Neural cell (in vitro differentiated cells): Measurements from ENCODE around the gene PLA2G4E. TPM values are rescaled to one million over a fixed set of nuclear protein-coding genes. Genes with fewer than 3 reads are reported as not detected.

ENCODE experiments used
- H2AFZ ChIP-seq: fragments of 200-600, 300-800 bp; sonication (generic), shearing (Covaris generic); 2 replicates; pipeline ENCODE4 v1.6.0; 2014; ENCODE audit warnings: low read depth, mild to moderate bottlenecking, antibody characterized with exemption, low read length, moderate library complexity
- H3F3A ChIP-seq: fragments of 200-600 bp; shearing (Covaris generic); 2 replicates; pipeline ENCODE4 v1.6.1; 2016; ENCODE audit warnings: mild to moderate bottlenecking, moderate library complexity, mixed read lengths, antibody characterized with exemption, low read length; ENCODE audit not compliant: insufficient read depth, poor library complexity, severe bottlenecking
- H3K27ac ChIP-seq: fragments of 200-600, 300-800 bp; sonication (generic), shearing (Covaris generic); 2 replicates; pipeline ENCODE4 v1.5.1; 2014; ENCODE audit warnings: mild to moderate bottlenecking, low read length, moderate library complexity
- H3K27me3 ChIP-seq: fragments of 300-800, 200-600 bp; sonication (generic), shearing (Covaris generic); 2 replicates; pipeline ENCODE4 v1.6.0; 2014; ENCODE audit warnings: mild to moderate bottlenecking, low read depth, low read length, moderate library complexity; ENCODE audit not compliant: insufficient read depth
- H3K36me3 ChIP-seq: fragments of 300-800, 200-600 bp; sonication (generic), shearing (Covaris generic); 2 replicates; pipeline ENCODE4 v1.5.1; 2014; ENCODE audit warnings: mild to moderate bottlenecking, antibody characterized with exemption, low read length, moderate library complexity; ENCODE audit not compliant: insufficient read depth
- H3K4me2 ChIP-seq: fragments of 300-800, 200-600 bp; sonication (generic), shearing (Covaris generic); 2 replicates; pipeline ENCODE4 v1.6.0; 2014; ENCODE audit warnings: mild to moderate bottlenecking, low read length
- H3K4me3 ChIP-seq: fragments of 300-800, 200-600 bp; sonication (generic), shearing (Covaris generic); 2 replicates; pipeline ENCODE4 v1.5.1; 2014; ENCODE audit warnings: mild to moderate bottlenecking, low read length, moderate library complexity
- H3K79me2 ChIP-seq: fragments of 200-600 bp; shearing (Covaris generic); replicated peaks from 2 replicates; pipeline ENCODE4 v1.6.0; 2014; ENCODE audit warnings: mild to moderate bottlenecking, low read length, moderate library complexity; ENCODE audit not compliant: insufficient read depth
- H3K9ac ChIP-seq: fragments of 300-800, 200-600 bp; sonication (generic), shearing (Covaris generic); 2 replicates; pipeline ENCODE4 v1.6.1; 2016; ENCODE audit warnings: mild to moderate bottlenecking, low read length, mixed read lengths
- H3K9me2 ChIP-seq: fragments of 200-600 bp; shearing (Covaris generic); 2 replicates; pipeline ENCODE4 v1.6.1; 2016; ENCODE audit warnings: mild to moderate bottlenecking, low read length, mixed read lengths; ENCODE audit not compliant: insufficient read depth
- H3K9me3 ChIP-seq: fragments of 200-600, 300-800 bp; sonication (generic), shearing (Covaris generic); 2 replicates; pipeline ENCODE4 v1.6.1; 2016; ENCODE audit warnings: mild to moderate bottlenecking, mixed run types, low read length, moderate library complexity, mixed read lengths
- H4K20me1 ChIP-seq: fragments of 200-600 bp; shearing (Covaris generic); 2 replicates; pipeline ENCODE4 v1.6.1; 2016; ENCODE audit warnings: mild to moderate bottlenecking, mixed run types; ENCODE audit not compliant: insufficient read depth
- EP300 ChIP-seq: fragments of 450-650 bp; conservative IDR thresholded peaks from 2 replicates; pipeline ENCODE4 v1.6.1; 2014; ENCODE audit warnings: antibody characterized with exemption, mild to moderate bottlenecking, moderate library complexity; ENCODE audit not compliant: poor library complexity, severe bottlenecking
- EZH2 ChIP-seq: fragments of 200-600, 300-800 bp; shearing (Covaris generic), sonication (generic); IDR thresholded peaks from 2 replicates; pipeline ENCODE4 v1.6.1; 2014; ENCODE audit warnings: antibody characterized with exemption, low read length, borderline replicate concordance, mild to moderate bottlenecking; ENCODE audit not compliant: insufficient read depth, poor library complexity, severe bottlenecking
- MXI1 ChIP-seq: fragments of 450-650 bp; conservative IDR thresholded peaks from 2 replicates; pipeline ENCODE4 v1.6.1; 2014; ENCODE audit warnings: antibody characterized with exemption, mild to moderate bottlenecking; ENCODE audit not compliant: poor library complexity, severe bottlenecking
- POLR2AphosphoS5 ChIP-seq: IDR thresholded peaks from 2 replicates; pipeline ENCODE4 v1.6.1; 2012
- RAD21 ChIP-seq: fragments of 450-650 bp; conservative IDR thresholded peaks from 2 replicates; pipeline ENCODE4 v1.6.1; 2014; ENCODE audit warnings: antibody characterized with exemption, mild to moderate bottlenecking, moderate library complexity
- SMC3 ChIP-seq: fragments of 450-650 bp; conservative IDR thresholded peaks from 2 replicates; pipeline ENCODE4 v1.6.1; 2014; ENCODE audit warnings: antibody characterized with exemption, mild to moderate bottlenecking, moderate library complexity; ENCODE audit not compliant: poor library complexity
- TAF1 ChIP-seq: IDR thresholded peaks from 2 replicates; pipeline ENCODE4 v1.6.1; 2012; ENCODE audit warnings: low read depth
- polyA plus RNA-seq: library from polyadenylated mRNA; depleted of rRNA; stranded (reverse); fragments of >200 nt; gene quantifications from 2 replicates; pipeline ENCODE4 v1.2.3, GENCODE V29; 2014
- TF ChIP-seq, protein P1 (sequence below): fragments of 450-650 bp; IDR thresholded peaks from 2 replicates; pipeline ENCODE4 v1.5.1; 2014; ENCODE audit warnings: antibody characterized with exemption, mild to moderate bottlenecking, moderate library complexity; ENCODE audit not compliant: poor library complexity, severe bottlenecking
- TF ChIP-seq, protein P2 (sequence below): IDR thresholded peaks from 2 replicates; pipeline ENCODE4 v1.6.1; 2012; ENCODE audit warnings: borderline replicate concordance

Gene PLA2G4E
- polyA plus RNA-seq, 1 donor from 2014 or later = not detected

DNA sequence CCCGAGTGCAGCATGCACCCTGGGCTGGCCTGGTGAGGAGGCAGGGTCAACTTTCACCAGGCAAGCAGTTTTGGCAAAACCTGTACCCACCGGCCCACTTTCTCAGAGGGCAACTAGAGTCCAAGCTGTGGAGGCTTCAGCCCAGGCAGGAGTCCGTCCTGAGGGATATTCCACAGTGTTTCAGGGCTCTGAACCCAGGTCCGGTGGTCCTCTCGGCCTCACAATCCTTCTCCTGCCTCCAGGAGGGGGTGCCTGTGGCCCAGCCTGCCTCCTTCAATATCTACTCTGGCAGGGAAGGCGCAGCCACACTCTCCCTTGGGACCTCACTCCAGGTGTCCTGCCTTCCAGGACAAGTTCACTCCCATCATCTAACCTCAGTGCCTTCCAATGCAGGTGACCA is 3.9 kb downstream of the PLA2G4E start:
- H3F3A ChIP-seq = no peaks in the 10 kb centered on the region
- no peaks in the 10 kb centered on the region for H3K36me3 ChIP-seq
- no peak for TF ChIP-seq EP300
- no peak for TF ChIP-seq RAD21
- no peak for TF ChIP-seq MXI1
- no peak for TF ChIP-seq SMC3
- TF ChIP-seq, protein P1, sequence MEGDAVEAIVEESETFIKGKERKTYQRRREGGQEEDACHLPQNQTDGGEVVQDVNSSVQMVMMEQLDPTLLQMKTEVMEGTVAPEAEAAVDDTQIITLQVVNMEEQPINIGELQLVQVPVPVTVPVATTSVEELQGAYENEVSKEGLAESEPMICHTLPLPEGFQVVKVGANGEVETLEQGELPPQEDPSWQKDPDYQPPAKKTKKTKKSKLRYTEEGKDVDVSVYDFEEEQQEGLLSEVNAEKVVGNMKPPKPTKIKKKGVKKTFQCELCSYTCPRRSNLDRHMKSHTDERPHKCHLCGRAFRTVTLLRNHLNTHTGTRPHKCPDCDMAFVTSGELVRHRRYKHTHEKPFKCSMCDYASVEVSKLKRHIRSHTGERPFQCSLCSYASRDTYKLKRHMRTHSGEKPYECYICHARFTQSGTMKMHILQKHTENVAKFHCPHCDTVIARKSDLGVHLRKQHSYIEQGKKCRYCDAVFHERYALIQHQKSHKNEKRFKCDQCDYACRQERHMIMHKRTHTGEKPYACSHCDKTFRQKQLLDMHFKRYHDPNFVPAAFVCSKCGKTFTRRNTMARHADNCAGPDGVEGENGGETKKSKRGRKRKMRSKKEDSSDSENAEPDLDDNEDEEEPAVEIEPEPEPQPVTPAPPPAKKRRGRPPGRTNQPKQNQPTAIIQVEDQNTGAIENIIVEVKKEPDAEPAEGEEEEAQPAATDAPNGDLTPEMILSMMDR = no peak
- no peak for TF ChIP-seq TAF1
- no peak for TF ChIP-seq EZH2
- TF ChIP-seq, protein P2, sequence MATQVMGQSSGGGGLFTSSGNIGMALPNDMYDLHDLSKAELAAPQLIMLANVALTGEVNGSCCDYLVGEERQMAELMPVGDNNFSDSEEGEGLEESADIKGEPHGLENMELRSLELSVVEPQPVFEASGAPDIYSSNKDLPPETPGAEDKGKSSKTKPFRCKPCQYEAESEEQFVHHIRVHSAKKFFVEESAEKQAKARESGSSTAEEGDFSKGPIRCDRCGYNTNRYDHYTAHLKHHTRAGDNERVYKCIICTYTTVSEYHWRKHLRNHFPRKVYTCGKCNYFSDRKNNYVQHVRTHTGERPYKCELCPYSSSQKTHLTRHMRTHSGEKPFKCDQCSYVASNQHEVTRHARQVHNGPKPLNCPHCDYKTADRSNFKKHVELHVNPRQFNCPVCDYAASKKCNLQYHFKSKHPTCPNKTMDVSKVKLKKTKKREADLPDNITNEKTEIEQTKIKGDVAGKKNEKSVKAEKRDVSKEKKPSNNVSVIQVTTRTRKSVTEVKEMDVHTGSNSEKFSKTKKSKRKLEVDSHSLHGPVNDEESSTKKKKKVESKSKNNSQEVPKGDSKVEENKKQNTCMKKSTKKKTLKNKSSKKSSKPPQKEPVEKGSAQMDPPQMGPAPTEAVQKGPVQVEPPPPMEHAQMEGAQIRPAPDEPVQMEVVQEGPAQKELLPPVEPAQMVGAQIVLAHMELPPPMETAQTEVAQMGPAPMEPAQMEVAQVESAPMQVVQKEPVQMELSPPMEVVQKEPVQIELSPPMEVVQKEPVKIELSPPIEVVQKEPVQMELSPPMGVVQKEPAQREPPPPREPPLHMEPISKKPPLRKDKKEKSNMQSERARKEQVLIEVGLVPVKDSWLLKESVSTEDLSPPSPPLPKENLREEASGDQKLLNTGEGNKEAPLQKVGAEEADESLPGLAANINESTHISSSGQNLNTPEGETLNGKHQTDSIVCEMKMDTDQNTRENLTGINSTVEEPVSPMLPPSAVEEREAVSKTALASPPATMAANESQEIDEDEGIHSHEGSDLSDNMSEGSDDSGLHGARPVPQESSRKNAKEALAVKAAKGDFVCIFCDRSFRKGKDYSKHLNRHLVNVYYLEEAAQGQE = no peak
- no peaks in the 10 kb centered on the region for H3K9me2 ChIP-seq
- no peak overlapping the region for H3K9ac ChIP-seq
- no peak overlapping the region for H2AFZ ChIP-seq
- no peaks in the 10 kb centered on the region for H3K79me2 ChIP-seq
- H3K9me3 ChIP-seq = no peaks in the 10 kb centered on the region
- no peak overlapping the region for H3K27ac ChIP-seq
- no peaks in the 10 kb centered on the region for H4K20me1 ChIP-seq
- no peak overlapping the region for H3K4me3 ChIP-seq
- H3K27me3 ChIP-seq = no peaks in the 10 kb centered on the region
- H3K4me2 ChIP-seq = no peak overlapping the region

DNA sequence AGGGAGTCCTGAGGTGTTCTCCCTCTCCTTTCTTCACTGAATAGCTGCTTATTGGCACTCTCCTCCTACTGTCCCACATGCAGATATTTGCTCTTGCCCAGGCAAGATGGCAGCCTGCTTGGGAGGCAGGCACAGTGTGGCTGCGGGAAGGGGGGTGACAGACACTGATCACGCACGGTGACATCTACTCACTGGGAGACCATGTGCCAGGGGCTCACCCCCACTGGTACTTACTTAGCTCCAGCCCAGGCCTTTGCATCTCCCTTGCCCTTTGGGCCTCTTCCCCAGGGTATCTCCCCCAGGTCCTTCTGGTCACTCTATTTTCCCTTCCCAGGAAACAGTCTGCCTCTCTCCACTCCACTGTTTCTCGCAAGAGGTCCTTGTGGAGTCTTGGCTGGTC is 6.4 kb downstream of the PLA2G4E start:
- no peak overlapping the region for H3K27ac ChIP-seq
- TF ChIP-seq POLR2AphosphoS5 (no peak), SMC3 (no peak), TAF1 (no peak), RAD21 (no peak), MXI1 (no peak), EP300 (no peak), EZH2 (no peak)
- TF ChIP-seq, protein P2 = no peak
- TF ChIP-seq, protein P1 = no peak
- no peak overlapping the region for H3K9ac ChIP-seq
- H3K27me3 ChIP-seq = no peaks in the 10 kb centered on the region
- H4K20me1 ChIP-seq = no peaks in the 10 kb centered on the region
- H3K79me2 ChIP-seq = no peaks in the 10 kb centered on the region
- no peaks in the 10 kb centered on the region for H3K9me3 ChIP-seq
- no peak overlapping the region for H3K4me3 ChIP-seq
- H3K36me3 ChIP-seq = no peaks in the 10 kb centered on the region
- H3K9me2 ChIP-seq = no peaks in the 10 kb centered on the region
- H2AFZ ChIP-seq = no peak overlapping the region
- H3K4me2 ChIP-seq = no peak overlapping the region
- no peaks in the 10 kb centered on the region for H3F3A ChIP-seq
